B cell (primary cell): ENCODE data around the gene ZNF804A. TPM values are rescaled to one million over a fixed set of nuclear protein-coding genes. Genes with fewer than 3 reads are reported as not detected.

ENCODE experiments used
- ATAC-seq: fragments of 200-7000 bp; cut with Tn5 transposase; one replicate; pipeline ENCODE4 v1.10.0; 2021; ENCODE audit warnings: low read depth, mild to moderate bottlenecking, moderate number of reproducible peaks, moderate library complexity
- CTCF ChIA-PET: fragments of 350-600 bp; sonication (Branson Sonifier 250); formaldehyde crosslinking; loops from one replicate; lab custom pipeline; 2021; ENCODE audit warnings: antibody characterized with exemption, inconsistent platforms; lab: Charles Lee
- POLR2A ChIA-PET: fragments of 350-600 bp; sonication (Branson Sonifier 250); formaldehyde crosslinking; loops from one replicate; lab custom pipeline; 2021; ENCODE audit warnings: antibody characterized with exemption; lab: Charles Lee
- DNase-seq: peaks from one replicate; pipeline ENCODE4 v3.0.0; 2013
- H2AFZ ChIP-seq: 2 replicates; pipeline ENCODE4 v1.6.1; 2012; ENCODE audit warnings: mild to moderate bottlenecking, low read depth, low read length; ENCODE audit not compliant: insufficient read depth, poor library complexity, severe bottlenecking
- H3K27ac ChIP-seq, 2 donors: 1 replicate in 1 of 2; 2 replicates in 1 of 2; pipeline ENCODE4 v1.5.1; 2012 to 2013; ENCODE audit warnings: low read length in 2 of 2, mild to moderate bottlenecking in 2 of 2, moderate library complexity in 1 of 2
- H3K27me3 ChIP-seq, 4 experiments: fragments of 200-600 bp in 1 of 4; sonication (generic) in 1 of 4; replicated peaks in 1 of 4; 1 replicate in 2 of 4; 2 replicates in 2 of 4; pipeline versions ENCODE4 v1.6.1 to v1.7.0; 2013 to 2016; ENCODE audit warnings: low read length in 3 of 4, mild to moderate bottlenecking in 2 of 4, mixed read lengths in 1 of 4, moderate library complexity in 1 of 4; ENCODE audit not compliant: insufficient read depth in 4 of 4, control insufficient read depth in 3 of 4; ENCODE audit errors: control extremely low read depth in 1 of 4
- H3K36me3 ChIP-seq, 2 experiments: replicated peaks in 1 of 2; 1 replicate in 1 of 2; 2 replicates in 1 of 2; pipeline versions ENCODE4 v1.6.1 to v1.7.1; 2013; ENCODE audit warnings: low read length in 1 of 2; ENCODE audit not compliant: insufficient read depth in 2 of 2, control insufficient read depth in 1 of 2; ENCODE audit errors: control extremely low read depth in 1 of 2, extremely low read depth in 1 of 2
- H3K4me1 ChIP-seq, 2 donors: fragments of 200-600 bp in 1 of 2; sonication (generic) in 1 of 2; 1 replicate in 1 of 2; 2 replicates in 1 of 2; pipeline versions ENCODE4 v1.5.1 to v1.6.1; 2013 to 2017; ENCODE audit warnings: low read length in 2 of 2; ENCODE audit not compliant: control insufficient read depth in 2 of 2, insufficient read depth in 2 of 2
- H3K4me2 ChIP-seq: replicated peaks from 2 replicates; pipeline ENCODE3; 2012; ENCODE audit warnings: mild to moderate bottlenecking, low read depth, low read length; ENCODE audit not compliant: poor library complexity, severe bottlenecking
- H3K4me3 ChIP-seq, 5 experiments: fragments of 200-600 bp in 1 of 5; sonication (generic) in 1 of 5; 1 replicate in 3 of 5; 2 replicates in 2 of 5; pipeline versions ENCODE4 v1.5.1 to v1.7.0; 2011 to 2016; ENCODE audit warnings: low read length in 4 of 5, mild to moderate bottlenecking in 4 of 5, low read depth in 2 of 5, control low read depth in 1 of 5, moderate library complexity in 1 of 5; ENCODE audit not compliant: insufficient read depth in 1 of 5; ENCODE audit errors: control extremely low read depth in 1 of 5, extremely low read depth in 1 of 5
- H3K79me2 ChIP-seq: fragments of 200-600 bp; sonication (generic); one replicate; pipeline ENCODE4 v1.6.0; 2016; ENCODE audit warnings: low read length; ENCODE audit not compliant: control insufficient read depth, insufficient read depth
- H3K9ac ChIP-seq: fragments of 200-600 bp; sonication (generic); 2 replicates; pipeline ENCODE4 v1.6.1; 2017; ENCODE audit warnings: mild to moderate bottlenecking, low read length, moderate library complexity
- H3K9me3 ChIP-seq, 3 donors: one replicate each; pipeline versions ENCODE4 v1.6.1 to v1.7.1; 2013; ENCODE audit warnings: low read length in 2 of 3; ENCODE audit not compliant: control insufficient read depth in 2 of 3, insufficient read depth in 1 of 3; ENCODE audit errors: control extremely low read depth in 1 of 3
- H4K20me1 ChIP-seq: 2 replicates; pipeline ENCODE4 v1.6.0; 2012; ENCODE audit warnings: mild to moderate bottlenecking, low read length; ENCODE audit not compliant: insufficient read depth, control insufficient read depth, poor library complexity, severe bottlenecking
- H3K27ac Mint-ChIP-seq: one replicate; pipeline ENCODE4 v1.8.0; 2021; ENCODE audit warnings: mixed read lengths
- H3K27me3 Mint-ChIP-seq: one replicate; pipeline ENCODE4 v1.8.0; 2021; ENCODE audit warnings: mixed read lengths
- H3K4me1 Mint-ChIP-seq: one replicate; pipeline ENCODE4 v1.8.0; 2021; ENCODE audit warnings: mixed read lengths
- H3K4me3 Mint-ChIP-seq: one replicate; pipeline ENCODE4 v1.8.0; 2021; ENCODE audit warnings: mixed read lengths
- H3K9me3 Mint-ChIP-seq: one replicate; pipeline ENCODE4 v1.8.0; 2022; ENCODE audit warnings: mixed read lengths; ENCODE audit not compliant: insufficient read depth
- CTCF ChIP-seq: fragments of 200-600 bp; IDR thresholded peaks from one replicate; pipeline ENCODE4 v1.8.0; 2022; ENCODE audit warnings: antibody characterized with exemption, mild to moderate bottlenecking
- EZH2 ChIP-seq: IDR thresholded peaks from 2 replicates; pipeline ENCODE4 v1.6.1; 2012; ENCODE audit warnings: borderline replicate concordance, low read depth, mild to moderate bottlenecking, moderate library complexity, low read length; ENCODE audit not compliant: insufficient read depth, poor library complexity, severe bottlenecking
- WGBS: methylation state at CpG from one replicate; pipeline ENCODE4 v1.1.5; 2013; ENCODE audit warnings: missing lambda C conversion rate; ENCODE audit not compliant: insufficient coverage; 5-methylcytosine and 5-hydroxymethylcytosine counted together
- intact Hi-C: fragments of 100-400 bp; cut with micrococcal nuclease; formaldehyde crosslinking; loops from one replicate; pipeline ENCODE4 v1.10.0; 2022
- polyA plus RNA-seq: library from polyadenylated mRNA; depleted of rRNA; stranded (reverse); fragments of >200 nt; gene quantifications from 2 replicates; pipeline ENCODE4 v1.2.3, GENCODE V29; 2012
- total RNA-seq, 2 donors: library from RNA; stranded (reverse); fragments of 120-200 nt in 1 of 2; gene quantifications; 1 replicate in 1 of 2; 2 replicates in 1 of 2; pipeline versions ENCODE4 v1.2.3 to v1.2.4, GENCODE V29; 2013 to 2022

ZNF804A gene
- total and polyA plus RNA-seq, 2 donors (not counting 1 experiment from before 2014, with no cell fraction given) = 1.2 to 2.4 TPM

DNA sequence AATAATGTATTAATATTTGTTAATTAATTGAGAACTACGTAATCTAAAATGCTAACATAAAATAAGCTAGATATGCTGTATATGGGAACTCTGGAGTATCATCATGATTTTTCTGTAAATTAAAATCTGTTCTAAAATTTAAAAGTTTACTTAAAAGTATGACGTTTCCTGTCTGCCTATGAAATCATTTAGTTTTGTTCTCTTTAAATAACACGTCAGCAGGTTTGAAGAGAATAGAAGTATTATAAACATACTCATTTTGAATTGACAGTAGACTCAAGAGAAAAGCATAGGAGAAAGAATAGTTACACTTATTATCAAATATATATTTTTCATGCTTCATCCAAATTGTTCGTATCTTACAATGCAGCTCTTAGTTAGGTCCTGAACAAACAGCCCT lies 19.1 kb upstream of the ZNF804A start:
- H3K4me3 Mint-ChIP-seq = no peak overlapping the region
- no peak overlapping the region for H2AFZ ChIP-seq
- ATAC-seq = no peak
- WGBS = no CpG with 5 or more reads among the region's 4 CpGs
- no peaks in the 10 kb centered on the region for H3K79me2 ChIP-seq
- H3K27ac ChIP-seq = no peak overlapping the region
- TF ChIP-seq EZH2 (no peak), CTCF (no peak)
- CTCF ChIA-PET = no interaction called here
- intact Hi-C loops = no loop called here
- H4K20me1 ChIP-seq = no peaks in the 10 kb centered on the region
- H3K9me3 ChIP-seq = no peaks in the 10 kb centered on the region
- H3K27me3 ChIP-seq = no peaks in the 10 kb centered on the region
- no peaks in the 10 kb centered on the region for H3K4me1 ChIP-seq
- H3K4me1 Mint-ChIP-seq = no peaks in the 10 kb centered on the region
- no peaks in the 10 kb centered on the region for H3K27me3 Mint-ChIP-seq
- no peaks in the 10 kb centered on the region for H3K9me3 Mint-ChIP-seq
- H3K4me2 ChIP-seq = no peak overlapping the region
- H3K27ac Mint-ChIP-seq = no peak overlapping the region
- no peak overlapping the region for H3K4me3 ChIP-seq
- no peak overlapping the region for H3K9ac ChIP-seq
- no peak for DNase-seq
- POLR2A ChIA-PET = no interaction called here
- no peaks in the 10 kb centered on the region for H3K36me3 ChIP-seq

DNA sequence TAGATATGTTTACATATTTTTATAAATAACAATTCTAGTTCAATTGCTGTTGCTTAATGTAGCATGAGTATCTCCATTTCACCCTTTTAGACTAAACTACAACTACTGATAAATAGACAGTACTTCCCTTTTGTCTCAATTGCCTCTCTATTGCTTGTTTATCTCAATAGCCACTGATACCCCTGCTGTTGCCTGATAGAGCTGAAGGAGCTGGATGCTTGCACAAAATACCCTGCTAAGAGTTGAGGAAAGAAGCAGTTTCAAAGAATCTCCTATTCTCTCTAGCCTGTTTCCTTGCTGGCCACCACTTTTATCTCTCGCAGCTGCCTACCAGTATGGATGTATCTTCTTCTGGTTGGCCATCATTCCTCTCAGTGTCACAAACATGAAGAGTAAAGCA lies 16.9 kb upstream of the ZNF804A start:
- Mint-ChIP-seq H3K4me3 (no peak overlapping the region), H3K4me1 (no peaks in the 10 kb centered on the region), H3K9me3 (peaks cover 3% of the 10 kb centered on the region), H3K27me3 (no peaks in the 10 kb centered on the region), H3K27ac (no peak overlapping the region)
- H3K36me3 ChIP-seq = no peaks in the 10 kb centered on the region
- ChIA-PET CTCF (no interaction called here), POLR2A (no interaction called here)
- H3K9me3 ChIP-seq = no peaks in the 10 kb centered on the region
- H4K20me1 ChIP-seq = no peaks in the 10 kb centered on the region
- no peak overlapping the region for H3K4me3 ChIP-seq
- H3K9ac ChIP-seq = no peak overlapping the region
- WGBS = no CpG with 5 or more reads among the region's 1 CpG
- TF ChIP-seq CTCF (no peak), EZH2 (no peak)
- H3K27me3 ChIP-seq = no peaks in the 10 kb centered on the region
- H3K4me1 ChIP-seq = no peaks in the 10 kb centered on the region
- intact Hi-C loops = no loop called here
- DNase-seq (no peak), ATAC-seq (no peak)
- H3K27ac ChIP-seq = no peak overlapping the region
- no peak overlapping the region for H2AFZ ChIP-seq
- no peaks in the 10 kb centered on the region for H3K79me2 ChIP-seq
- H3K4me2 ChIP-seq = no peak overlapping the region
